ENCODE measurements around the gene PLET1. TPM values are rescaled to one million over a fixed set of nuclear protein-coding genes. Genes with fewer than 3 reads are reported as not detected.
"Not testable (repeated sequence)": the region's sequence is repeated elsewhere in the genome, so short reads cannot be mapped to it uniquely, and the experiment has no call there.

Gene PLET1
- total and polyA plus RNA-seq, 3 experiments from 2014 or later: not detected

GRCh38 chr11:112199101-112199500, 61.6 kb downstream of the PLET1 start:
- POLR2A ChIA-PET; H3K36me3 ChIP-seq (ENCODE audit: insufficient read depth, low read length); H3K27me3 ChIP-seq (ENCODE audit: insufficient read depth, low read length, poor library complexity, severe bottlenecking); H3K27ac ChIP-seq (ENCODE audit: low read depth, low read length); H3K4me1 ChIP-seq (ENCODE audit: insufficient read depth, low read length); DNase-seq; H3K36me3 Mint-ChIP-seq; CTCF ChIA-PET; H3K9me3 ChIP-seq (ENCODE audit: low read length); H3K4me3 ChIP-seq (ENCODE audit: low read length); H3K4me1 Mint-ChIP-seq; H3K27ac Mint-ChIP-seq; H3K4me3 Mint-ChIP-seq; H3K9me3 Mint-ChIP-seq; H3K27me3 Mint-ChIP-seq: not testable (repeated sequence)

Other genes with a start within 250 kb of the PLET1 start
- 10 to 100 TPM; 61.1 to 62.2 TPM for gene DLAT, start 235.5 kb downstream of the PLET1 start, total RNA-seq
- 22.1 TPM for gene DLAT, start 235.5 kb downstream of the PLET1 start, polyA plus RNA-seq
- gene PIH1D2, start 186.8 kb downstream of the PLET1 start, total RNA-seq: under 1 TPM; 0.38 to 0.57 TPM
- not detected for gene PIH1D2, start 186.8 kb downstream of the PLET1 start, polyA plus RNA-seq
- 10 to 100 TPM; 22.0 to 22.6 TPM for gene NKAPD1, start 186.6 kb downstream of the PLET1 start, total RNA-seq
- gene NKAPD1, start 186.6 kb downstream of the PLET1 start, polyA plus RNA-seq: 13.4 TPM
- gene TIMM8B, start 174.1 kb downstream of the PLET1 start, total RNA-seq: 10 to 100 TPM; 71.9 to 73.5 TPM
- 70.6 TPM for gene TIMM8B, start 174.1 kb downstream of the PLET1 start, polyA plus RNA-seq
- 100 to 1,000 TPM; 125 to 133 TPM for gene SDHD, start 174.0 kb downstream of the PLET1 start, total RNA-seq
- 154 TPM for gene SDHD, start 174.0 kb downstream of the PLET1 start, polyA plus RNA-seq
- gene IL18, start 96.8 kb downstream of the PLET1 start, total RNA-seq: not detected
- gene IL18, start 96.8 kb downstream of the PLET1 start, polyA plus RNA-seq: not detected
- under 1 TPM; 0.27 to 0.39 TPM for gene TEX12, start 93.5 kb downstream of the PLET1 start, total RNA-seq
- not detected for gene TEX12, start 93.5 kb downstream of the PLET1 start, polyA plus RNA-seq
- gene BCO2, start 85.3 kb downstream of the PLET1 start, total RNA-seq: 1 to 10 TPM in 1 of 2 experiments, under 1 TPM in 1; 0.84 to 1.1 TPM
- gene BCO2, start 85.3 kb downstream of the PLET1 start, polyA plus RNA-seq: 0.17 TPM
- 10 to 100 TPM; 38.4 to 40.8 TPM for gene PTS, start 34.4 kb downstream of the PLET1 start, total RNA-seq
- 11.6 TPM for gene PTS, start 34.4 kb downstream of the PLET1 start, polyA plus RNA-seq

All from CD8-positive, alpha-beta memory T cell (primary cell).